Breast epithelium (tissue), 3 donors: Measurements from ENCODE around the gene OR6K3.

ENCODE experiments used
- POLR2AphosphoS5 ChIP-seq, 3 donors: sonication (generic); formaldehyde crosslinking; IDR thresholded peaks; one replicate each; pipeline ENCODE4 v1.6.1; 2017; ENCODE audit warnings: antibody characterized with exemption in 3 of 3
- TF ChIP-seq, protein P1 (sequence below), 3 donors: fragments of 450-650 bp; IDR thresholded peaks; one replicate each; pipeline ENCODE4 v1.5.1; 2016 to 2017; ENCODE audit warnings: antibody characterized with exemption in 3 of 3, mild to moderate bottlenecking in 3 of 3, moderate library complexity in 3 of 3

DNA sequence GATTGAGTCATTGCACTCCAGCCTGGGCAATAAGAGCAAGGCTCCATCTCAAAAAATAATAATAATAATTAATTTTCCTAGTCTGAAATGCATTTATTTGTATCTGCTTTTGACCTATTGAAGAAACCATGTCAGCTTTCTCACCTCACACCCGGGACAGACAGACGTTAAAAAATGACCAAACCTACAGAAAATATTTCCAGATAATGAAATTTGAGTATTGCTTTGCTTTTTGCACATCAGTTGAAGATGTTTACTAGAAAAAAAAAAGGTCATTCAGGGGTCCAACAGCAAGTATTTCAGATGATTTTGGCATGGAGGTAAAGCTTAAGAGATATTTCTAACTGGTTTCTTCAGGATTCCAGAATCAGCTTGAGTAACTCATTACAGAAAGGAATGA is 33.9 kb upstream of the OR6K3 start, which contains the start of gene OR6K6:
- TF ChIP-seq, protein P1, sequence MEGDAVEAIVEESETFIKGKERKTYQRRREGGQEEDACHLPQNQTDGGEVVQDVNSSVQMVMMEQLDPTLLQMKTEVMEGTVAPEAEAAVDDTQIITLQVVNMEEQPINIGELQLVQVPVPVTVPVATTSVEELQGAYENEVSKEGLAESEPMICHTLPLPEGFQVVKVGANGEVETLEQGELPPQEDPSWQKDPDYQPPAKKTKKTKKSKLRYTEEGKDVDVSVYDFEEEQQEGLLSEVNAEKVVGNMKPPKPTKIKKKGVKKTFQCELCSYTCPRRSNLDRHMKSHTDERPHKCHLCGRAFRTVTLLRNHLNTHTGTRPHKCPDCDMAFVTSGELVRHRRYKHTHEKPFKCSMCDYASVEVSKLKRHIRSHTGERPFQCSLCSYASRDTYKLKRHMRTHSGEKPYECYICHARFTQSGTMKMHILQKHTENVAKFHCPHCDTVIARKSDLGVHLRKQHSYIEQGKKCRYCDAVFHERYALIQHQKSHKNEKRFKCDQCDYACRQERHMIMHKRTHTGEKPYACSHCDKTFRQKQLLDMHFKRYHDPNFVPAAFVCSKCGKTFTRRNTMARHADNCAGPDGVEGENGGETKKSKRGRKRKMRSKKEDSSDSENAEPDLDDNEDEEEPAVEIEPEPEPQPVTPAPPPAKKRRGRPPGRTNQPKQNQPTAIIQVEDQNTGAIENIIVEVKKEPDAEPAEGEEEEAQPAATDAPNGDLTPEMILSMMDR (IDR thresholded peaks at IDR 0.05): no peak
- no peak for TF ChIP-seq POLR2AphosphoS5 (IDR thresholded peaks at IDR 0.05)
